ENCODE data around the gene HAPSTR1. TPM values are rescaled to one million over a fixed set of nuclear protein-coding genes. Genes with fewer than 3 reads are reported as not detected.

Gene HAPSTR1
- total RNA-seq, 3 donors from 2014 or later = 55.8 to 69.8 (median 56.0) TPM

- Histone ChIP-seq H3K4me1 (ENCODE audit: low read depth) (peaks cover 7% of the 10 kb centered on the region), H3K36me3 (ENCODE audit: low read depth) (no peaks in the 10 kb centered on the region), H3K9me3 (no peaks in the 10 kb centered on the region), H3K4me3 (no peak overlapping the region)
- ATAC-seq (no peak), DNase-seq (no peak)
- intact Hi-C loops (cut with DNase I, micrococcal nuclease) = no loop called here
- TF ChIP-seq CTCF (IDR thresholded peaks at IDR 0.05) = no peak
These were observed 42.9 kb downstream of the HAPSTR1 start for GRCh38 chr16:9134306-9134705.

- peak in 2 of 3 donors; percentile 68 to 73 for DNase-seq
- intact Hi-C loops (cut with DNase I, micrococcal nuclease) = no loop called here
- Histone ChIP-seq H3K4me3 (no peak overlapping the region), H3K9me3 (no peaks in the 10 kb centered on the region), H3K4me1 (ENCODE audit: low read depth) (peaks cover 8% of the 10 kb centered on the region), H3K36me3 (ENCODE audit: low read depth) (no peaks in the 10 kb centered on the region)
- peak; percentile 18 for TF ChIP-seq CTCF (IDR thresholded peaks at IDR 0.05)
- peak; percentile 74 for ATAC-seq
These were observed 43.3 kb downstream of the HAPSTR1 start for GRCh38 chr16:9134739-9135138.

GRCh38 chr16:9135797-9136196, 44.4 kb downstream of the HAPSTR1 start:
- H3K36me3 ChIP-seq (ENCODE audit: low read depth) = no peaks in the 10 kb centered on the region
- intact Hi-C loops (cut with DNase I, micrococcal nuclease) = no loop called here
- no peak for TF ChIP-seq CTCF (IDR thresholded peaks at IDR 0.05)
- H3K4me3 ChIP-seq = no peak overlapping the region
- peaks cover 8% of the 10 kb centered on the region for H3K4me1 ChIP-seq (ENCODE audit: low read depth)
- DNase-seq (no peak), ATAC-seq (peak; percentile 21)
- H3K9me3 ChIP-seq = no peaks in the 10 kb centered on the region

GRCh38 chr16:9136596-9136995, 45.2 kb downstream of the HAPSTR1 start:
- no peaks in the 10 kb centered on the region for H3K9me3 ChIP-seq
- H3K4me1 ChIP-seq (ENCODE audit: low read depth) = peaks cover 8% of the 10 kb centered on the region
- H3K4me3 ChIP-seq = no peak overlapping the region
- intact Hi-C loops (cut with DNase I, micrococcal nuclease) = no loop called here
- no peaks in the 10 kb centered on the region for H3K36me3 ChIP-seq (ENCODE audit: low read depth)
- DNase-seq (no peak), ATAC-seq (no peak)
- TF ChIP-seq CTCF (IDR thresholded peaks at IDR 0.05) = no peak

- TF ChIP-seq CTCF (IDR thresholded peaks at IDR 0.05) = no peak
- DNase-seq = no peak
- Histone ChIP-seq H3K36me3 (ENCODE audit: low read depth) (no peaks in the 10 kb centered on the region), H3K4me1 (ENCODE audit: low read depth) (peaks cover 5% of the 10 kb centered on the region), H3K9me3 (no peaks in the 10 kb centered on the region), H3K4me3 (no peak overlapping the region)
- intact Hi-C loops (cut with DNase I, micrococcal nuclease) = no loop called here
- no peak for ATAC-seq
These were observed 46.7 kb downstream of the HAPSTR1 start for GRCh38 chr16:9138021-9138680.

Data from mucosa of descending colon (tissue), 3 donors.